HL-60 (cell line): Measurements from ENCODE around the gene RECK.

ENCODE experiments used
- DNase-seq, 2 experiments: peaks; one replicate each; pipeline ENCODE4 v3.0.0-alpha.2; 2010 to 2020; ENCODE audit warnings: low read depth in 1 of 2, low spot score in 1 of 2
- H3K27ac ChIP-seq: fragments of 250-450 bp; sonication (Bioruptor Pico); replicated peaks from 2 replicates; pipeline ENCODE4 v1.5.1; 2020; ENCODE audit warnings: mild to moderate bottlenecking, moderate library complexity
- H3K27me3 ChIP-seq: fragments of 250-450 bp; sonication (Bioruptor Pico); 2 replicates; pipeline ENCODE4 v1.5.1; 2021; ENCODE audit warnings: mild to moderate bottlenecking, moderate library complexity; ENCODE audit not compliant: insufficient read depth, poor library complexity, severe bottlenecking
- H3K4me3 ChIP-seq: replicated peaks from 2 replicates; pipeline ENCODE4 v1.5.1; 2011; ENCODE audit warnings: mild to moderate bottlenecking, control low read depth, low read length; ENCODE audit not compliant: insufficient read depth
- CTCF ChIP-seq: IDR thresholded peaks from one replicate; pipeline ENCODE4 v1.5.1; 2011; ENCODE audit warnings: low read length, control low read depth, inconsistent platforms; ENCODE audit not compliant: insufficient read depth
- GABPA ChIP-seq: IDR thresholded peaks from 2 replicates; pipeline ENCODE4 v1.6.1; 2012; ENCODE audit warnings: low read depth
- POLR2AphosphoS5 ChIP-seq: IDR thresholded peaks from 2 replicates; pipeline ENCODE4 v1.6.1; 2012; ENCODE audit warnings: low read depth
- REST ChIP-seq: IDR thresholded peaks from 2 replicates; pipeline ENCODE4 v1.6.1; 2012; ENCODE audit warnings: low read depth; ENCODE audit not compliant: insufficient replicate concordance
- SPI1 ChIP-seq: IDR thresholded peaks from 2 replicates; pipeline ENCODE4 v1.6.1; 2012; ENCODE audit warnings: low read depth, mild to moderate bottlenecking, borderline replicate concordance

RECK gene

GRCh38 chr9:36116593-36116992, 79.9 kb downstream of the RECK start:
- DNase-seq, result no peak
- H3K4me3 ChIP-seq, result no peak overlapping the region
- TF ChIP-seq POLR2AphosphoS5 (no peak), SPI1 (no peak), CTCF (no peak), GABPA (no peak), REST (no peak)
- no peak overlapping the region for H3K27ac ChIP-seq
- no peaks in the 10 kb centered on the region for H3K27me3 ChIP-seq

GRCh38 chr9:36118201-36118600, 81.5 kb downstream of the RECK start:
- no peak for TF ChIP-seq POLR2AphosphoS5
- TF ChIP-seq REST, result no peak
- TF ChIP-seq CTCF, result no peak
- no peak for TF ChIP-seq SPI1
- TF ChIP-seq GABPA, result no peak

GRCh38 chr9:36118706-36119105, 82.0 kb downstream of the RECK start:
- DNase-seq, result no peak
- Histone ChIP-seq H3K4me3 (no peak overlapping the region), H3K27me3 (no peaks in the 10 kb centered on the region), H3K27ac (no peak overlapping the region)
- no peak for TF ChIP-seq GABPA
- no peak for TF ChIP-seq POLR2AphosphoS5
- no peak for TF ChIP-seq SPI1
- TF ChIP-seq CTCF, result no peak
- no peak for TF ChIP-seq REST

More at GRCh38 chr9:36118201-36118600, 81.5 kb downstream of the RECK start:
- Histone ChIP-seq H3K4me3 (no peak overlapping the region), H3K27me3 (no peaks in the 10 kb centered on the region), H3K27ac (no peak overlapping the region)
- DNase-seq, result no peak
